Posterior cingulate gyrus (tissue), 11 donors: ENCODE measurements around the gene PGBD2.
"Not testable (repeated sequence)": the region's sequence is repeated elsewhere in the genome, so short reads cannot be mapped to it uniquely, and the experiment has no call there.

ENCODE experiments used
- DNase-seq, 10 donors: peaks; one replicate each; pipeline versions ENCODE4 v3.0.0 to v3.0.0-alpha.2; 2020 to 2021; ENCODE audit warnings: mixed read lengths in 3 of 10
- intact Hi-C: fragments of 100-400 bp; cut with DNase I; formaldehyde crosslinking; loops from one replicate; pipeline ENCODE4 v1.15.1; 2023

The PGBD2 gene

GRCh38 chr1:248906009-248906752, at the start of gene PGBD2:
Gene PGBD2, plus strand, starts transcription at chr1:248906235. Its CDS starts 7,628 bp downstream, at chr1:248913863.
- DNase-seq, result peak; percentile 83 to 98 (median 93)
- intact Hi-C loops, result no loop called here

- intact Hi-C loops, result no loop called here
These were observed 48.8 kb upstream of the PGBD2 start for GRCh38 chr1:248857201-248857600.

GRCh38 chr1:248857749-248858095, 48.3 kb upstream of the PGBD2 start:
- no peak for DNase-seq
- intact Hi-C loops, result no loop called here

More at GRCh38 chr1:248857201-248857600, 48.8 kb upstream of the PGBD2 start:
- DNase-seq, result peak in 1 of 10 donors; percentile 83

DNA sequence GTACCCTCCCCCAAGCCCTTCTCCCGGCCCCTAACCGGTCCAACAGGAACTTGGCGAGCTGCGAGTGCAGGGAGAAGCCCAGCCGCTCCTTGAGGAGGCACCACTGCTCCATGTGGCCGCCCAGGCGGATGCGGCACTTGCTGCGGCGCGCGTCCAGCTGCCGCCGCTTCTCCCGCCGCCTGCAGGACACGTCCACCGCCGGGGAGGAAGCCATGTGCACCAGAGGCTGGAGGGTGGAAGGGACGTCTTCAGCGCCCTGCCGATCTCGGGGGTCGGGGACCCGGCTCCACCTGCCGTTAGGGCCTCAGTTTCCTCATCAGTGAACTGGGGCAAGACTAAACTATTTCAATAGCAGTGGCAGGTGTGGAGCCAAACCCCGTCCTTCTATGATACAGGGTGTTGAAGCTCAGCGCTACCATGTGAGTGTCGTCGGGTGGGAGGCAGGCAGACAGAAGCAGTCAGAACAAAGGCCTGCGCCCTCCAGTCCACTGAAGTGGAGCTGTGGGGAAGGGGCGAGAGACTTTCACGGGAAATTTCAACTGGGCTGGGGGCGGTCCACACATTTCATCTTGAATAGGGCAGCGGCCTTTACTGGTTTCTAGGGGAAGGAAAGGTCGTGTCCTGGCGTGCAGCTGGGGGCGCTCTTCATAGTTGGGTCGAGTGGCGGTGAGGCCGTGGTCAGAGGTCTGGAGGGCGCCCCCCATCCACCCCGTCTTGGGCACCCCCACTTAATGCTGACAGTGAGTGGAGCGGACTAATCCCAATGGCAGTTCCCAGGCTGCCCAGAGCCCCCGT, 47.7 kb upstream of the PGBD2 start:
- peak in 9 of 10 donors; percentile 31 to 94 (median 65) for DNase-seq
- intact Hi-C loops, result no loop called here

GRCh38 chr1:248858891-248859889, 46.8 kb upstream of the PGBD2 start, which contains the start of gene ZNF692:
Gene ZNF692, minus strand, starts transcription at chr1:248859085. Its CDS starts 776 bp downstream, at chr1:248858309.
- intact Hi-C loops, result loop anchor here (1.0 kb wide), 1 partner anchor 21 kb away; the partner anchor contains the start of gene ZNF672
- DNase-seq, result peak; percentile 94 to 99 (median 97)

- DNase-seq, result no peak
- intact Hi-C loops, result no loop called here
These were observed 46.0 kb upstream of the PGBD2 start for GRCh38 chr1:248860007-248860406.

DNA sequence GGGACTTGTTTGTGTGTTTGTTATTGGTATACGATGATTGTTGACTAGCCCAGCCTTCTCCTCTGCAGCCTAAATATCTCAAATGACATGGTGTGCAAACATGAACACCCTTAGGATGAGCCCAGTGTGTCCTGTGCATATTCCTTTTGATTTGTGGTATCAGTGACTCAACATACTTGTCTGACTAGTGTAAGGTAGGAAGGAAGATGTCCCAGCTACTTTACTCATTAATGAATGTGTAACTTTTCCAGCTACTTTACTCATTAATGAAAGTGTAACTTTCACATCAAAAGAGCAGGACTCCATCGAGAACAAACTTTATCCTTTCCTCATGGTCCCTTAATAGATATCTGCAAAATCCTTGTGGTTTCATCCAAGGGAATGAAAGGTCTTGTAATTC, 44.4 kb upstream of the PGBD2 start:
- intact Hi-C loops, result no loop called here
- DNase-seq, result no peak

- no peak for DNase-seq
These were observed 43.4 kb upstream of the PGBD2 start for GRCh38 chr1:248862695-248862997.

DNA sequence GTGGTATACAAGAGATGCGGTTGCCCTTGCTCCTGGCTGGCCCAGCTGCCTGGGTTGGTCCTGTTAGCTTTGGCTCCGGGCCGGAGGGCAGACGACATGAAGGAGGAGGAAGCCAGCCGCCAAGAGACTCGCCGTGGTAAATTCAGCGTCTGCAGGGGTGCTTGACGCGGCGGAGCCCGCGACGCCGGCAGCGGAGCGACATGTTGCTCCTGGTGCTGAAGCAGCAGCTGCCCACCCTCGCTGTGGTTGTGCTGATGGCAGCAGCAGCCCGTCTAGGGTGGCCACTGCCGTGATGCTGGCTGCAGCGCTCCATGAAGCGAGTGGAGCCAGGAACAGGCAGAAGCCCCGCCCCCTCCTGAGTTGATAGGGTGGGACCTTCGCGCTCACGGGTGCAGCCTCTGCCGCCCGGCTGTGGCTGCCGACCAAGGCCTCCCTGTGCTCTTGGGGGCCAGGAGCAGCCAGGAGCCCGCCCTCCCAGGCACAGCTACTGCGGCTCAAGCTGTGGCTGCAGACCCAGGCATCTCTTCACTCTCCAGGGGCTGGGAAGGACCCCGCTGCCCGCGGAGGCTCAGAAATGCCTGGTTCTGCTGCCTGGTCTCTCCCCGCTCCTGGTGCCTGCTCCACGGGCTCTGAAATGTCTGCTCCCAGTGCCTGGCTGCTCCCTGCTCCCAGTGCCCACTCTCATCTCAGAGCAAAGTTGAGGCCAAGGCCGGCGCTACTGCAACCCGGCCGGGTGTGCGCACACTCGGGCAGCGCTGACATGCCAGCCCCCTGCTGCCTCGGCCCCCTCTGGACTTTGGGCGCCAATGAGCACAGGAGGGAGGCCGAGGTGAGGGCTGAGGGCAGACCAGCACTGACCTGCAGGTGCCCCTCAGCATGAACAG, 42.8 kb upstream of the PGBD2 start:
- intact Hi-C loops, result loop anchor here (1.0 kb wide), 1 partner anchor 9 kb away; no protein-coding TSS in a partner anchor
- DNase-seq, result peak; percentile 71 to 97 (median 84)

More at GRCh38 chr1:248862695-248862997, 43.4 kb upstream of the PGBD2 start:
- intact Hi-C loops, result no loop called here

- no peak for DNase-seq
- intact Hi-C loops, result loop anchor here (1.0 kb wide), 1 partner anchor 9 kb away; no protein-coding TSS in a partner anchor
These were observed 34.1 kb upstream of the PGBD2 start for GRCh38 chr1:248871837-248872401.

DNA sequence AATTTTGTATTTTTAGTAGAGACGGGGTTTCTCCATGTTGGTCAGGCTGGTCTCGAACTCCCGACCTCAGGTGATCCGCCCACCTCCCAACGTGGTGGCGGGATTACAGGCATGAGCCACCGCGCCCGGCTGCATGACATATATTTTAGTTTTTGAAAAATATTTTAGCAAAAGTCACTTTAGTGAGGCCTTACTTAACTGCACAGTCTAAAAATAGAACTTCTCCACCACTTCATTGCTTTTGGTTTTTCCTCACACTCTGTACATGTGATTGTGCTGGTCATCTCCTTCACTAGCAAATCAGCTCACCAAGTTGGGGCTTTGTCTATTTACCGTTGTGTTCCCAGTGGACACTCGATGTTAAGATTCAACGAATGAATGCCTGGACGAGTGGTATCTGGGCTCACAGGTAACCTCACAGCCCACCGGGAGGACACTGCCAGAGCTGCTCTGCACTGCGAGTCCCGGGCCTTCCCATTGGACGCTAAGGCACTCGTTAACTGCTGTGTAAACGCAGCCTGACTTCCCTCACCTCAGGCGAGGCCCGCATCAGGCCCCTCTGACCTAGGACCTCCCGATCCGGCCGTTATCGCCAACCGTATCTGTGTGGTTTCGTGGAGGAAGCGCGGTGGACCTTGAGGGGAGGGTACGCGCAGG, 33.2 kb upstream of the PGBD2 start:
- peak in 8 of 10 donors; percentile 32 to 89 (median 48) for DNase-seq
- intact Hi-C loops, result loop anchor here (1.0 kb wide), 1 partner anchor 10 kb away; no protein-coding TSS in a partner anchor

GRCh38 chr1:248873409-248873992, 32.5 kb upstream of the PGBD2 start:
- intact Hi-C loops, result no loop called here
- peak; percentile 94 to 99 (median 96) for DNase-seq

DNA sequence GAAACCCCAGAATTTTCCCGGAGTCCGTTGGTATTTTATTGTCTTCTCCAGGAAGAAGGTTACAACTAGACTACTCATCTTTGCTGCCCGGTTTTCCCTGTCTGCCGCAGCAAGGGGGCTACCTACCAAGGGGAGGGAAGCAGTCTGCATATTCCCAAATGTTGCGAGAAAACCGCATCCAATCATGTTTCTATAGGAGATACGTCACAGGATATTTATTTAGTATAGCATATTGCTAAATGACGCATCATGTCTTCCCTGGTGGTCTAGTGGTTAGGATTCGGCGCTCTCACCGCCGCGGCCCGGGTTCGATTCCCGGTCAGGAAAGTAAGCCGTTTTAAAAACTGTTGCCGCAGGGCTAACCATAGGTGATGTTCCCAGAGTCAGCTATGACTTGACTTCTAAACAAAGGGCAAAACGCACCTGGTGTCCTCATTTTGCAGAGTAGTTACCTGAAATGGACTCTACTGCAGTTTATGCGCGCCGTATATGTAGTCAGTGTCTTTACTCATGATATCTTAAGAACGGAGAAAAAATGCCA, 32.0 kb upstream of the PGBD2 start:
- intact Hi-C loops, result no loop called here
- peak; percentile 52 to 96 (median 73) for DNase-seq

DNA sequence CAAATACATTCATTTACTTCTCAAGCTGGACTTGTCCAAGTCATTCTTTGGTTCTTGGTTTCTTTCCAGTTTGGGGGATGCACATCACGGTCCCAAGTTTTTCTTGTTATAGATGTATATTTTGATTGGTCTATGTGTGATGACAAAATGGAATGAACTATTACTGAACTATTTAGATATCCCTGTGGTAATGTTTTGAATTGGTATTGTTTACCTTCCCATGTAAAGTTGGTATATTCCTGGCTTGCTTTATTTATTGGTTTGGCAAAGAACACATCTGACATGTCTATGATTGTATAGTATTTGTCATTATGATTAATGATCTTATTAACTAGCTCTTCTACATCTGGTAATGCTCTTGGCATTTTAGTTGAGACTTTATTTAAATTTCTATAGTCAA, 24.8 kb upstream of the PGBD2 start:
- intact Hi-C loops, result no loop called here
- no peak for DNase-seq

GRCh38 chr1:248882427-248882826, 23.6 kb upstream of the PGBD2 start:
- DNase-seq, intact Hi-C loops: not testable (repeated sequence)

DNA sequence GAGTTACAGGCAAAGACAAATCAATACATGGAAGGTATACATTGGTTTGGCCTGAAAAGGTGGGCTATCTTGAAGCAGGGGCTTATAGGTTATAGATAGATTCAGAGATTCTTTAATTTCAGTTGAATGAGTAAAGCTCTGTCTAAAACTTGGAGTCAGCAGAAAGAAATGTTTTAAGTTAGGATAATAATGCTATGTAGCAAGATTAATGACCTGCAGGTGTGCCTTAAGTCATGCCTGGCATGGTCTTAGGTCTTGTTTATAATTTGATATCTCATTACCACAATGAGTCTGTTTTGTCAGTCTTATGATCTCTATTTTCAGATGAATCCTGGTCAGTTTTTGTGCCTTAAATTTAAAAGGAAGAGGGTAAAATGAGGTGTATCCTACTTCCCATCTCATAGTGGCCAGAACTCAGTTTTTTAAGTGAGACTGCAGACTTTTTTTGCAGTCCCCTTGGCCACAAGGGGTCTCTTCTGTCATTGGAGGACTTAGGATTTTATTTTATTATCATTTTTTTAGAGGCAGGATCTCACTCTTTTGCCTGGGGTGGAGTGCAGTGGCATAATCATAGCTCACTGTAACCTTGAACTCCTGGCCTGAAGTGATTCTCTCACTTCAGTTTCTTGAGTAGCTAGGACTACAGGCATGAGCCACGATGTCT, 21.3 kb upstream of the PGBD2 start:
- intact Hi-C loops, result no loop called here

GRCh38 chr1:248885646-248886045, 20.4 kb upstream of the PGBD2 start:
- intact Hi-C loops, result no loop called here

More for the DNA sequence above, 21.3 kb upstream of the PGBD2 start:
- DNase-seq, result no peak

More at GRCh38 chr1:248885646-248886045, 20.4 kb upstream of the PGBD2 start:
- DNase-seq, result no peak
